GM12891 (cell line): ENCODE data around the gene MTMR12.

ENCODE experiments used
- DNase-seq: peaks from one replicate; pipeline ENCODE4 v3.0.0; 2011; ENCODE audit warnings: low spot score; ENCODE audit not compliant: insufficient read length
- FAIRE-seq: peaks from 2 replicates; lab custom pipeline; 2011; peaks lifted over from hg19 to GRCh38; lab: Jason Lieb, UNC
- PAX5 ChIP-seq: IDR thresholded peaks from 2 replicates; pipeline ENCODE4 v1.6.1; 2011; ENCODE audit warnings: low read length, moderate library complexity, mild to moderate bottlenecking; ENCODE audit not compliant: insufficient read depth, severe bottlenecking
- POLR2A ChIP-seq: IDR thresholded peaks from 2 replicates; pipeline ENCODE4 v1.6.1; 2011; ENCODE audit warnings: low read depth, low read length, control low read depth
- POLR2AphosphoS5 ChIP-seq: IDR thresholded peaks from 2 replicates; pipeline ENCODE4 v1.6.1; 2011; ENCODE audit warnings: low read depth, low read length, control low read depth
- POU2F2 ChIP-seq: IDR thresholded peaks from 2 replicates; pipeline ENCODE4 v1.6.1; 2011; ENCODE audit warnings: low read depth, mild to moderate bottlenecking, control low read depth, low read length, moderate library complexity
- SPI1 ChIP-seq: IDR thresholded peaks from 2 replicates; pipeline ENCODE4 v1.6.1; 2011; ENCODE audit warnings: low read depth, low read length, control low read depth
- TAF1 ChIP-seq: IDR thresholded peaks from 2 replicates; pipeline ENCODE4 v1.6.1; 2011; ENCODE audit warnings: low read depth, low read length, control low read depth

MTMR12 gene

DNA sequence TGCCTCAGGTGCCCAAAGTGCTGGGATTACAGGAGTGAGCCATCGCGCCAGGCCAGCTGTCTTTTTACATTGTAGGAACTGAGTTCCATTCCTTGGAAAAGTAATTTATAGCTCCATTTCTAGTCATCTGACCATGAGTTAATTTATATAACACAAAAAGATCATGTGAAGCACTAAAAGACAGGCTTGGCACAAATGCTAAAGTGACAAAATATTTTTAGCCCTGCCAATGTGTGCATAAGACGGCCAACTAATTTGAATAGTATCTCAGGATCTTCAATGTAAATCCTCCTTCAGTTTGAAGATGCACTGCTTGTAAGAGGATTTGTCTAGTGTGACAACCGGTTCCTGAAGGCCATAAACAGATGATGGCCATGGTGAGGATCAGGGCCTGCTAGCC lies 49.1 kb downstream of the MTMR12 start:
- TF ChIP-seq SPI1 (no peak), PAX5 (no peak), POU2F2 (no peak), TAF1 (no peak), POLR2A (no peak), POLR2AphosphoS5 (no peak)
- DNase-seq = no peak
- FAIRE-seq = no peak

DNA sequence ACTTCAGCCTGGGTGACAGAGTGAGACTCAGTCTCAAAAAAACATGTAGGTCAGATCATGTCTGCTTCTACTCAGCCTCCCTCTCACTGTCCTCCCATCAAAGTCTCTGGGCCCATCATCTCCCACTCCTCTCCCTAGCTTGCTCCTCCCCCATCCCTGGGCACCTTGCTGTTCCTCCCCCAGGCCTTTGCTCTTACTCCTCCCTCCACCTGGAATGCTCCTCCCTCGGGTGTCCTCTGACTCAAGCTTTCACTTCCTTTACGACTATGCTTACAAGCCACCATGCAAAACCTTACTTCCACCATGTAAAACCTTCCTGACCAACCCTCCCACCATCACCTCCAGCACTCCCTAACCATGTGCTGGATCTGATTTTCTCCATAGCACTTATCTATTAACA lies 51.5 kb downstream of the MTMR12 start:
- FAIRE-seq = peak; percentile 74
- TF ChIP-seq POLR2A (no peak), POU2F2 (peak; percentile 52; the same call in 1 of the 2 replicates), SPI1 (peak; percentile 74)

DNA sequence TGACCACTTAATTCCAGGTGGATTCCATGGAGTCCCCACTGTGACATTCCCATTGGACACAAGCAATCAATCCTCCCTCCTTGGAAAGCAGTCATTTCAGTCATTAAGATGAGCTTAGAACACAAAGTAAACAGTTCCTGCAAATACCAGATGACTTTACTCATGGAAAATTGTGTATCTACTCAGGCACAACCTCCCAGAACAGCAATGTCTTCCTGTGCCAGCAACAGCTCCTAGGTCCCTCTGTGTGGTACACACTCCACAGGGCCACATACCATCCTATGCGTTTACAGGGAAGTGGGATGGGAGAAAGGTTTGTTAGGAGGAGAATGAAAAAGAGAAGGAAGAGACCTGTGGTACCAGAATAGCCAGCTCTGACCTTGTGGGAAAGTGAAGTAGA lies 53.7 kb downstream of the MTMR12 start:
- FAIRE-seq = no peak
- TF ChIP-seq SPI1 (no peak), POLR2A (no peak), POLR2AphosphoS5 (no peak), POU2F2 (no peak), PAX5 (no peak), TAF1 (no peak)
- DNase-seq = no peak

More for the DNA sequence above, 51.5 kb downstream of the MTMR12 start:
- peak; percentile 30 for DNase-seq

DNA sequence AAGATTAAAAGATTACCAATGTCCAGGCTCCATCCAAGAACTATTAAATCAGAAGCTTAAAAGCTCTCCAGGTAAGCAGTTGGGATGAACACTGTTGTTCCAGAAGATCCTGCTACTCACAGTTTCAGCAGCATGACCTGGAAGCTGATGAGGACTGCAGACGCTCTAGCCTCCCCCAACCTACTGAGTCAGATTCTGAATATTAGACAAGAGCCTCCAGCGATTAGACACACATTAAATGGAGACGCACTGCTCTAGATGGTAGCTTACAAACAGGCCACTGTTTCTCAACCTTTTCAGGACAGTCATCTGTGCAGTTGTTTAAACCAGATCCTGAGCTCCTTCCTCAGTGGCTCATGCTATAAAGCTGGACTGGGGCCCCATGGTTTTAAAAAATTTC lies 54.3 kb downstream of the MTMR12 start:
- DNase-seq (no peak), FAIRE-seq (no peak)
- TF ChIP-seq PAX5 (no peak), SPI1 (no peak), POLR2AphosphoS5 (no peak), POLR2A (no peak), POU2F2 (no peak), TAF1 (no peak)

DNA sequence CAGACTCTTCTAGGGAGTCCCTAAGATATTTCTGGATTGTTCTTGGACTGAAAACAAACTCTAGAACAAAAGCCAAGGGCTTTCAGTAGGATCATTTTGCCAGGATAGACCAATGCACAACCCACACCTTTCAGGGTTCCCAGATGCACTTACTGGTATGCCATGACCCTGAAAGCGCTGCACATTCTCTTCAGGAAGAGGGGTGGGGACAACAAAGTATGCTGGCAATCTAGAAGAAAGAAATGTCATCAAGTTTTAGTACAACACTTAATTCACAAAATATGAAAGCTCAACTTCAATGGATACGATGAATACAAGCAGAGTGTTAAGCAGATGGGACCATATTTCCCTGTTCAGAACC lies 57.2 kb downstream of the MTMR12 start:
- DNase-seq = no peak
- no peak for FAIRE-seq
- no peak for TF ChIP-seq POLR2AphosphoS5
- no peak for TF ChIP-seq POU2F2
- TF ChIP-seq TAF1 = no peak
- no peak for TF ChIP-seq SPI1
- no peak for TF ChIP-seq PAX5
- TF ChIP-seq POLR2A = no peak

DNA sequence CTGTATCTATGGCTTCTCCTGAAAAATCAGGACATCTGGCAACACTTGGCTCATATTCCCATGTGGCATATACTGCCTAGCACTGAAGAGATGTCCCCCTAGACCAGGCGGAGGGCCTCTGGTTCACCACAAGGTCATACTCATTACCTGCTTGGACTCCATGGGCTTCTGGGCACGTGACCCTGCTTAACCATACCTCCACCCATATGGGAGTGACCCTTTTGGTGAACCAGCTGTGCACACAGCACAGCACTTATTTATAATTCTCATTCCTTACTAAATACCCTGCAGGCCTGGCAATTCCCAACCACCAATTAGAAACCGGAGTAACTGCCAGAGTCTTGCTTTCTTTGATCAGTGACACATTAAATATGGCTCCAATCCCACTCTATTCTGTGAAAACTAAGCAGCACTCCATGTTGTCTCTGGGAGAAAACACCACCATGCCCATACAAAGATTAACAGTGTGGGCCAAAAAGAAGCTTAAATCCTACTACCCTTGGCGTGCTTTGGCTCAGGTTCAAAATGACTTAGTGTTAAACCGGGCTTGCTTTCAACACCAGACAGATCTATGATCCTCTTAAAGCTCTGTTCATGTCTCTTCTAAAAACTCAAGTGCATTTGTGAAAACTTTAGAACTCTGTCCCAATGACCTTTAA lies 57.7 kb downstream of the MTMR12 start:
- DNase-seq = no peak
- no peak for FAIRE-seq
- TF ChIP-seq SPI1 (no peak), POLR2AphosphoS5 (no peak), POU2F2 (no peak), POLR2A (no peak)

DNA sequence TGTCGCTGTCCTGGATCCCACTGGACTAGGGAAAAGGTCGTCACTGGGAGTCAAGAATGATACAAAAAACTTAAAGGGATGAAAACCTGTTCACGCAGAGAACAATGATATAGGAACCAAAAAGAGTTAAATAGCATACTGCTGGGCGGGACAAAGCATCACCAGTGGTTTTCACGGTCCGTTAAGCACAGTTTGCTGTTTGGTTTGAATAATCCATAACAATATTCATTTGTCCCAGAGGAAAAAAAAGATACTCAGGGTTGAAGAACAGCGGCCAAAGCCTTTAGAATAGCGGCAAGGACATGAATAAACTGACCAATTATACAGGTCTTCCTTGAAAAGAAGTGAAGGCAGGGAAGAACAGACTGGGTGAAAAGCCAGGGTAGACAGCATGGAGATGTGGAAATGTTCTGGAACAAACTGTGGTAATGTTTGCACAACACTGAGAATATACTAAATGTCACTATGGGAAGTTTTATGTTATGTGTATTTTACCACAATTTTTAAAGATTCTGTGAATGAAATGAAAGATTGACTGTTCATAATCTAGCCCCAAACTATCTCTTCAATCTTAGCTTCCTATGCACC lies 60.8 kb downstream of the MTMR12 start:
- TF ChIP-seq POLR2AphosphoS5 (no peak), POLR2A (no peak), PAX5 (peak; percentile 64), POU2F2 (no peak), SPI1 (no peak)
- DNase-seq (no peak), FAIRE-seq (no peak)

DNA sequence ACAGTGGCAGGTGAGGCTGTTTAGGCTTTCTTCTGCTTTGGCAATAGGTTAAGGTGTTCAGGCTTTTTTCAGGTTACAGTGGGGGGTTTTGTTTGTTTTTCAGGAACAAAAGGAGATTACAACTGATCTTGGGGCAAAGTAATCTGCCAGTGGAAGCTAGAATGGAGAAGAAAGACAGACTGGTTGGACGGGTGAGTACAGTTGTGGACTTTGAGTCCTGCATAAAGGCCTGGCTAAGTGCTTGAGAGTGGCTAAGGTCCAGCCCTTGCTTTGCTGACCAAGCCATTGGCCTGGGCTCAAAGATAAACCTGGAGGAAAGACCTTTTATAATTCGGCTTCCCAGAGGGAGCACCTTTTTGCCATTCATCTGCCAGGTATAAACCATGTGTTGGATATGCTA lies 63.1 kb downstream of the MTMR12 start:
- FAIRE-seq = no peak
- DNase-seq = no peak
- no peak for TF ChIP-seq POLR2A
- no peak for TF ChIP-seq SPI1
- TF ChIP-seq POU2F2 = no peak
- TF ChIP-seq PAX5 = no peak
- no peak for TF ChIP-seq TAF1
- no peak for TF ChIP-seq POLR2AphosphoS5

DNA sequence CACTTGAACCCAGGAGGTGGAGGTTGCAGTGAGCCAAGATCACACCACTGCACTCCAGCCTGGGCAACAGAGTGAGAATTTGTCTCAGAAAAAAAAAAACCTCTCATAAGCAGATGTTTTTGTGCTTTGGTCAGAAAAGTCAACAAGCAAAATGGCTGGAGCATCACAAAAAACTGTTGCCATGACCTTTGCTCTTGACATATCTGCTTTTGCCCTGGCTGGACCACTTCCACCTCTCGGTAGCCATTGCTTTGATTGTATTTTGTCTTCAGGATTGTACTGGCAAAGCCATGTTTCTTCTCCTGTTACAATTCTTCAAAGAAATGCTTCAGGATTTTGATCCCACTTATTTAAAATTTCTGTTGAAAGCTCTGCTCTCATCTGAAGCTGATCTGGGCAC lies 67.0 kb downstream of the MTMR12 start:
- no peak for FAIRE-seq
- TF ChIP-seq PAX5 = no peak
- no peak for TF ChIP-seq TAF1
- no peak for TF ChIP-seq POLR2A
- TF ChIP-seq POU2F2 = no peak
- no peak for DNase-seq

DNA sequence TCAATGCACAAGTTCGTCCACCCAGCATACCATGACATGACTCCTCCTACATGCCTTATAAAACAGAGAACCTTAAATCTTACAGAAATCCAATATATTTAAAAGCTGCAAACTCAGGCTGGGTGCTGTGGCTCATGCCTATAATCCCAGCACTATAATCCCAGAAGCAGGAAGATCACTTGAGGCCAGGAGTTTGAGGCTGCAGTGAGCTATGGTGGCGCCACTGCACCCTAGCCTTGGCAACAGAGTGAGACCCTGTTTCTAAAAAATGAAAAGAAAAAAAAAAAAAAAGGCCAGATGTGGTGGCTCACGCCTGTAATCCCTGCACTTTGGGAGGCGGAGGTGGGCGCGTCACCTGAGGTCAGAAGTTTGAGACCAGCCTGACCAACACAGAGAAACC lies 68.7 kb downstream of the MTMR12 start:
- DNase-seq (no peak), FAIRE-seq (no peak)
- TF ChIP-seq TAF1 (no peak), PAX5 (no peak), POLR2A (no peak), POLR2AphosphoS5 (no peak), SPI1 (no peak), POU2F2 (no peak)
